Brain microvascular endothelial cell (primary cell): ENCODE results near the gene CLEC10A.
"Not testable (repeated sequence)": the region's sequence is repeated elsewhere in the genome, so short reads cannot be mapped to it uniquely, and the experiment has no call there.

Experiments
- DNase-seq: peaks from one replicate; pipeline ENCODE4 v3.0.0-alpha.2; 2020
- H3K27ac ChIP-seq: fragments of 250-450 bp; sonication (Bioruptor Pico); 2 replicates; pipeline ENCODE4 v1.5.1; 2020; ENCODE audit warnings: mild to moderate bottlenecking, moderate library complexity
- H3K27me3 ChIP-seq: fragments of 250-450 bp; sonication (Bioruptor Pico); replicated peaks from 2 replicates; pipeline ENCODE4 v1.5.1; 2020; ENCODE audit warnings: mild to moderate bottlenecking
- H3K36me3 ChIP-seq: fragments of 250-450 bp; sonication (Bioruptor Pico); replicated peaks from 2 replicates; pipeline ENCODE4 v1.5.1; 2020; ENCODE audit warnings: mild to moderate bottlenecking
- H3K4me3 ChIP-seq: 2 replicates; pipeline ENCODE4 v1.5.1; 2011; ENCODE audit warnings: low read depth, mild to moderate bottlenecking, control low read depth, low read length, moderate library complexity
- CTCF ChIP-seq: IDR thresholded peaks from 2 replicates; pipeline ENCODE4 v1.5.1; 2011; ENCODE audit warnings: low read depth, mild to moderate bottlenecking, moderate library complexity, low read length, control low read depth, inconsistent platforms; ENCODE audit errors: missing control alignments
- in situ Hi-C: cut with HindIII; loops from 2 replicates; pipeline ENCODE4 v1.10.0; 2017; ENCODE audit warnings: low sequenced_read_pairs, low pct_ligation_motif_present

Gene CLEC10A

GRCh38 chr17:7060165-7060891 is 19.7 kb downstream of the CLEC10A start:
- Histone ChIP-seq H3K27me3 (no peaks in the 10 kb centered on the region), H3K4me3 (no peak overlapping the region), H3K27ac (no peak overlapping the region), H3K36me3 (no peaks in the 10 kb centered on the region)
- DNase-seq = peak; percentile 60
- in situ Hi-C loops = loop anchor here (25.0 kb wide), 1 partner anchor 127 kb away; the partner anchor contains the start of gene ASGR1
- no peak for TF ChIP-seq CTCF

- Histone ChIP-seq H3K4me3 (no peak overlapping the region), H3K27ac (peak overlapping the region; percentile 19), H3K36me3 (no peaks in the 10 kb centered on the region), H3K27me3 (no peaks in the 10 kb centered on the region)
- in situ Hi-C loops = loop anchor here (25.0 kb wide), 1 partner anchor 128 kb away; the partner anchor contains the start of gene ASGR1
- no peak for TF ChIP-seq CTCF
- peak; percentile 30 for DNase-seq
Measured at GRCh38 chr17:7058831-7059447, 21.1 kb downstream of the CLEC10A start.

GRCh38 chr17:7056386-7056785 is 23.7 kb downstream of the CLEC10A start:
- DNase-seq = no peak
- H3K36me3 ChIP-seq = no peaks in the 10 kb centered on the region
- no peak overlapping the region for H3K4me3 ChIP-seq
- H3K27me3 ChIP-seq = no peaks in the 10 kb centered on the region
- H3K27ac ChIP-seq = no peak overlapping the region
- in situ Hi-C loops = loop anchor here (25.0 kb wide), 1 partner anchor 131 kb away; the partner anchor contains the start of gene ASGR1
- no peak for TF ChIP-seq CTCF

- not testable (repeated sequence) for H3K4me3 ChIP-seq, H3K36me3 ChIP-seq, H3K27me3 ChIP-seq, H3K27ac ChIP-seq, DNase-seq
- in situ Hi-C loops = loop anchor here (25.0 kb wide), 1 partner anchor 137 kb away; the partner anchor contains the start of gene ASGR1
Measured at GRCh38 chr17:7050583-7050982, 29.5 kb downstream of the CLEC10A start.

GRCh38 chr17:7048968-7049367 is 31.1 kb downstream of the CLEC10A start:
- in situ Hi-C loops = no loop called here
- DNase-seq = no peak
- Histone ChIP-seq H3K4me3 (no peak overlapping the region), H3K27ac (no peak overlapping the region), H3K27me3 (peaks cover 9% of the 10 kb centered on the region), H3K36me3 (no peaks in the 10 kb centered on the region)
- TF ChIP-seq CTCF = no peak

GRCh38 chr17:7047566-7047965 is 32.5 kb downstream of the CLEC10A start:
- TF ChIP-seq CTCF = no peak
- no peak for DNase-seq
- Histone ChIP-seq H3K36me3 (no peaks in the 10 kb centered on the region), H3K27me3 (peaks cover 23% of the 10 kb centered on the region), H3K27ac (no peak overlapping the region), H3K4me3 (no peak overlapping the region)
- in situ Hi-C loops = no loop called here

GRCh38 chr17:7046725-7047397 is 33.2 kb downstream of the CLEC10A start:
- peaks cover 29% of the 10 kb centered on the region for H3K27me3 ChIP-seq
- H3K4me3 ChIP-seq = peak overlapping the region; percentile 3
- H3K27ac ChIP-seq, in situ Hi-C loops, DNase-seq, H3K36me3 ChIP-seq: not testable (repeated sequence)
